Measurements from ENCODE around the gene SH3RF2.

DNA sequence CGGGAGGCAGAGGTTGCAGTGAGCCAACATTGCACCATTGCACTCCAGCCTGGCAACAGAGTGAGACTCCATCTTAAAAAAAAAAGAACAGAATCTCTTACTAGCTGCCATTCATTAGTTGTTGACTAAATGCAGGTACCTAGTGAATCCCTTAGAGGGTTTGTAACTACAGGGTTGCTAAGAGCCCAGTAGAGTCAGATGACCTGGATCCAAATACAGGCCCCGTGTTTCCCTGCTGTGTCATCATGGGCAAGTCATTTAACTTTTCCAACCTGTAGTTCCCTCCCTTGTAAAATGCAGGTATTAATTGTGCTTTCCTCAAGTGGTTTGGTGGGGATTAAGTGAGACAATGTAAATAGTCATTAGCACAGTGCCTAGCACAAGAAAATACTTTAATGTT, 136.2 kb downstream of the SH3RF2 start:
- TF ChIP-seq SMAD5 (IDR thresholded peaks at IDR 0.05; ENCODE audit: low read depth) (no peak), CREM (IDR thresholded peaks at IDR 0.05; ENCODE audit: low read depth) (no peak), MYC (IDR thresholded peaks at IDR 0.05; ENCODE audit: insufficient read depth, insufficient read length, insufficient replicate concordance, low read length, severe bottlenecking) (no peak), EP300 (IDR thresholded peaks at IDR 0.05; ENCODE audit: borderline replicate concordance in 1 of 2, control insufficient read depth in 1 of 2, low read depth in 2 of 2, low read length in 2 of 2) (no peak), NR2C2 (IDR thresholded peaks at IDR 0.05; ENCODE audit: borderline replicate concordance, control insufficient read depth, insufficient read length, low read depth) (no peak), FOS (IDR thresholded peaks at IDR 0.05; ENCODE audit: borderline replicate concordance, extremely low read depth, insufficient read length) (no peak), ZNF217 (IDR thresholded peaks at IDR 0.05) (no peak), SMC3 (IDR thresholded peaks at IDR 0.05; ENCODE audit: borderline replicate concordance, low read length) (no peak)
- TF ChIP-seq, protein P1, sequence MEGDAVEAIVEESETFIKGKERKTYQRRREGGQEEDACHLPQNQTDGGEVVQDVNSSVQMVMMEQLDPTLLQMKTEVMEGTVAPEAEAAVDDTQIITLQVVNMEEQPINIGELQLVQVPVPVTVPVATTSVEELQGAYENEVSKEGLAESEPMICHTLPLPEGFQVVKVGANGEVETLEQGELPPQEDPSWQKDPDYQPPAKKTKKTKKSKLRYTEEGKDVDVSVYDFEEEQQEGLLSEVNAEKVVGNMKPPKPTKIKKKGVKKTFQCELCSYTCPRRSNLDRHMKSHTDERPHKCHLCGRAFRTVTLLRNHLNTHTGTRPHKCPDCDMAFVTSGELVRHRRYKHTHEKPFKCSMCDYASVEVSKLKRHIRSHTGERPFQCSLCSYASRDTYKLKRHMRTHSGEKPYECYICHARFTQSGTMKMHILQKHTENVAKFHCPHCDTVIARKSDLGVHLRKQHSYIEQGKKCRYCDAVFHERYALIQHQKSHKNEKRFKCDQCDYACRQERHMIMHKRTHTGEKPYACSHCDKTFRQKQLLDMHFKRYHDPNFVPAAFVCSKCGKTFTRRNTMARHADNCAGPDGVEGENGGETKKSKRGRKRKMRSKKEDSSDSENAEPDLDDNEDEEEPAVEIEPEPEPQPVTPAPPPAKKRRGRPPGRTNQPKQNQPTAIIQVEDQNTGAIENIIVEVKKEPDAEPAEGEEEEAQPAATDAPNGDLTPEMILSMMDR (IDR thresholded peaks at IDR 0.05 in 2 of 3, conservative IDR thresholded peaks at IDR 0.05 in 1 of 3; ENCODE audit: control insufficient read depth in 2 of 3, extremely low read depth in 1 of 3, insufficient read depth in 1 of 3, low read depth in 3 of 3, low read length in 3 of 3): no peak
- TF ChIP-seq, protein P2, sequence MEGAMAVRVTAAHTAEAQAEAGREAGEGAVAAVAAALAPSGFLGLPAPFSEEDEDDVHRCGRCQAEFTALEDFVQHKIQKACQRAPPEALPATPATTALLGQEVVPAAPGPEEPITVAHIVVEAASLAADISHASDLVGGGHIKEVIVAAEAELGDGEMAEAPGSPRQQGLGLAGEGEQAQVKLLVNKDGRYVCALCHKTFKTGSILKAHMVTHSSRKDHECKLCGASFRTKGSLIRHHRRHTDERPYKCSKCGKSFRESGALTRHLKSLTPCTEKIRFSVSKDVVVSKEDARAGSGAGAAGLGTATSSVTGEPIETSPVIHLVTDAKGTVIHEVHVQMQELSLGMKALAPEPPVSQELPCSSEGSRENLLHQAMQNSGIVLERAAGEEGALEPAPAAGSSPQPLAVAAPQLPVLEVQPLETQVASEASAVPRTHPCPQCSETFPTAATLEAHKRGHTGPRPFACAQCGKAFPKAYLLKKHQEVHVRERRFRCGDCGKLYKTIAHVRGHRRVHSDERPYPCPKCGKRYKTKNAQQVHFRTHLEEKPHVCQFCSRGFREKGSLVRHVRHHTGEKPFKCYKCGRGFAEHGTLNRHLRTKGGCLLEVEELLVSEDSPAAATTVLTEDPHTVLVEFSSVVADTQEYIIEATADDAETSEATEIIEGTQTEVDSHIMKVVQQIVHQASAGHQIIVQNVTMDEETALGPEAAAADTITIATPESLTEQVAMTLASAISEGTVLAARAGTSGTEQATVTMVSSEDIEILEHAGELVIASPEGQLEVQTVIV (IDR thresholded peaks at IDR 0.05; ENCODE audit: borderline replicate concordance, partially characterized antibody): no peak
- TF ChIP-seq, protein P3, sequence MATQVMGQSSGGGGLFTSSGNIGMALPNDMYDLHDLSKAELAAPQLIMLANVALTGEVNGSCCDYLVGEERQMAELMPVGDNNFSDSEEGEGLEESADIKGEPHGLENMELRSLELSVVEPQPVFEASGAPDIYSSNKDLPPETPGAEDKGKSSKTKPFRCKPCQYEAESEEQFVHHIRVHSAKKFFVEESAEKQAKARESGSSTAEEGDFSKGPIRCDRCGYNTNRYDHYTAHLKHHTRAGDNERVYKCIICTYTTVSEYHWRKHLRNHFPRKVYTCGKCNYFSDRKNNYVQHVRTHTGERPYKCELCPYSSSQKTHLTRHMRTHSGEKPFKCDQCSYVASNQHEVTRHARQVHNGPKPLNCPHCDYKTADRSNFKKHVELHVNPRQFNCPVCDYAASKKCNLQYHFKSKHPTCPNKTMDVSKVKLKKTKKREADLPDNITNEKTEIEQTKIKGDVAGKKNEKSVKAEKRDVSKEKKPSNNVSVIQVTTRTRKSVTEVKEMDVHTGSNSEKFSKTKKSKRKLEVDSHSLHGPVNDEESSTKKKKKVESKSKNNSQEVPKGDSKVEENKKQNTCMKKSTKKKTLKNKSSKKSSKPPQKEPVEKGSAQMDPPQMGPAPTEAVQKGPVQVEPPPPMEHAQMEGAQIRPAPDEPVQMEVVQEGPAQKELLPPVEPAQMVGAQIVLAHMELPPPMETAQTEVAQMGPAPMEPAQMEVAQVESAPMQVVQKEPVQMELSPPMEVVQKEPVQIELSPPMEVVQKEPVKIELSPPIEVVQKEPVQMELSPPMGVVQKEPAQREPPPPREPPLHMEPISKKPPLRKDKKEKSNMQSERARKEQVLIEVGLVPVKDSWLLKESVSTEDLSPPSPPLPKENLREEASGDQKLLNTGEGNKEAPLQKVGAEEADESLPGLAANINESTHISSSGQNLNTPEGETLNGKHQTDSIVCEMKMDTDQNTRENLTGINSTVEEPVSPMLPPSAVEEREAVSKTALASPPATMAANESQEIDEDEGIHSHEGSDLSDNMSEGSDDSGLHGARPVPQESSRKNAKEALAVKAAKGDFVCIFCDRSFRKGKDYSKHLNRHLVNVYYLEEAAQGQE (IDR thresholded peaks at IDR 0.05; ENCODE audit: low read depth, low read length): no peak

All from GM12878 (cell line).